ENCODE results near the gene ATP5F1D. TPM values are rescaled to one million over a fixed set of nuclear protein-coding genes. Genes with fewer than 3 reads are reported as not detected.

Gene ATP5F1D
- total and polyA plus RNA-seq, 4 donors: 27.1 to 266 (median 187) TPM

GRCh38 chr19:1226522-1227303 is 14.8 kb upstream of the ATP5F1D start:
- no peaks in the 10 kb centered on the region for H3K9me3 ChIP-seq (ENCODE audit: control insufficient read depth in 4 of 4, insufficient read depth in 3 of 4, low read length in 3 of 4)
- no peak overlapping the region for H3K27ac ChIP-seq (ENCODE audit: low read depth in 1 of 2, low read length in 1 of 2)
- no peak for DNase-seq
- H3K36me3 ChIP-seq (ENCODE audit: control insufficient read depth in 4 of 4, insufficient read depth in 4 of 4, low read length in 4 of 4): peaks cover 0 to 58% (median 5%) of the 10 kb centered on the region in 4 donors
- H3K4me1 ChIP-seq (ENCODE audit: control insufficient read depth in 5 of 5, insufficient read depth in 5 of 5, low read length in 5 of 5): no peaks in the 10 kb centered on the region
- no peaks in the 10 kb centered on the region for H3K27me3 ChIP-seq (ENCODE audit: control insufficient read depth in 3 of 3, insufficient read depth in 3 of 3, low read length in 2 of 3)
- TF ChIP-seq CTCF (IDR thresholded peaks at IDR 0.05; ENCODE audit: control extremely low read depth, extremely low read depth): no peak
- H3K9ac ChIP-seq (ENCODE audit: insufficient read depth in 1 of 2, low read length in 2 of 2): no peak overlapping the region
- no peak overlapping the region for H3K4me3 ChIP-seq
- 95 to 96% methylated on average over 43 to 50 of the region's 50 CpGs for WGBS, 2 donors
- no peak for ATAC-seq (ENCODE audit: insufficient read depth, low FRiP score)

- peaks cover 0 to 5% (median 2%) of the 10 kb centered on the region in 5 donors for H3K4me1 ChIP-seq (ENCODE audit: control insufficient read depth in 5 of 5, insufficient read depth in 5 of 5, low read length in 5 of 5)
- no peak overlapping the region for H3K9ac ChIP-seq (ENCODE audit: insufficient read depth in 1 of 2, low read length in 2 of 2)
- no peak for TF ChIP-seq CTCF (IDR thresholded peaks at IDR 0.05; ENCODE audit: control extremely low read depth, extremely low read depth)
- H3K9me3 ChIP-seq (ENCODE audit: control insufficient read depth in 4 of 4, insufficient read depth in 3 of 4, low read length in 3 of 4): no peaks in the 10 kb centered on the region
- no peaks in the 10 kb centered on the region for H3K27me3 ChIP-seq (ENCODE audit: control insufficient read depth in 3 of 3, insufficient read depth in 3 of 3, low read length in 2 of 3)
- 95 to 96% methylated on average over 51 to 56 of the region's 56 CpGs for WGBS, 2 donors
- peaks cover 0 to 54% (median 5%) of the 10 kb centered on the region in 4 donors for H3K36me3 ChIP-seq (ENCODE audit: control insufficient read depth in 4 of 4, insufficient read depth in 4 of 4, low read length in 4 of 4)
- peak in 1 of 3 donors; percentile 7 for DNase-seq
- ATAC-seq (ENCODE audit: insufficient read depth, low FRiP score): no peak
- H3K27ac ChIP-seq (ENCODE audit: low read depth in 1 of 2, low read length in 1 of 2): no peak overlapping the region
- no peak overlapping the region for H3K4me3 ChIP-seq
Observed at GRCh38 chr19:1227304-1228054, 14.1 kb upstream of the ATP5F1D start.

- no peaks in the 10 kb centered on the region for H3K27me3 ChIP-seq (ENCODE audit: control insufficient read depth in 3 of 3, insufficient read depth in 3 of 3, low read length in 2 of 3)
- WGBS, 2 donors: 97 to 98% methylated on average over 95 to 100 of the region's 100 CpGs
- no peak for DNase-seq
- H3K4me1 ChIP-seq (ENCODE audit: control insufficient read depth in 5 of 5, insufficient read depth in 5 of 5, low read length in 5 of 5): peaks cover 0 to 12% (median 6%) of the 10 kb centered on the region in 5 donors
- no peak overlapping the region for H3K4me3 ChIP-seq
- no peaks in the 10 kb centered on the region for H3K9me3 ChIP-seq (ENCODE audit: control insufficient read depth in 4 of 4, insufficient read depth in 3 of 4, low read length in 3 of 4)
- no peak for TF ChIP-seq CTCF (IDR thresholded peaks at IDR 0.05; ENCODE audit: control extremely low read depth, extremely low read depth)
- no peak overlapping the region for H3K9ac ChIP-seq (ENCODE audit: insufficient read depth in 1 of 2, low read length in 2 of 2)
- ATAC-seq (ENCODE audit: insufficient read depth, low FRiP score): no peak
- H3K36me3 ChIP-seq (ENCODE audit: control insufficient read depth in 4 of 4, insufficient read depth in 4 of 4, low read length in 4 of 4): peaks cover 0 to 45% (median 4%) of the 10 kb centered on the region in 4 donors
- no peak overlapping the region for H3K27ac ChIP-seq (ENCODE audit: low read depth in 1 of 2, low read length in 1 of 2)
Observed at GRCh38 chr19:1228161-1228957, 13.2 kb upstream of the ATP5F1D start.
